B cell (primary cell): ENCODE measurements around the gene PALM3. TPM values are rescaled to one million over a fixed set of nuclear protein-coding genes. Genes with fewer than 3 reads are reported as not detected.

Experiments
- ATAC-seq: fragments of 200-7000 bp; cut with Tn5 transposase; one replicate; pipeline ENCODE4 v1.10.0; 2021; ENCODE audit warnings: low read depth, mild to moderate bottlenecking, moderate number of reproducible peaks, moderate library complexity
- CTCF ChIA-PET: fragments of 350-600 bp; sonication (Branson Sonifier 250); formaldehyde crosslinking; loops from one replicate; lab custom pipeline; 2021; ENCODE audit warnings: antibody characterized with exemption, inconsistent platforms; lab: Charles Lee
- POLR2A ChIA-PET: fragments of 350-600 bp; sonication (Branson Sonifier 250); formaldehyde crosslinking; loops from one replicate; lab custom pipeline; 2021; ENCODE audit warnings: antibody characterized with exemption; lab: Charles Lee
- DNase-seq: peaks from one replicate; pipeline ENCODE4 v3.0.0; 2013
- H2AFZ ChIP-seq: 2 replicates; pipeline ENCODE4 v1.6.1; 2012; ENCODE audit warnings: mild to moderate bottlenecking, low read depth, low read length; ENCODE audit not compliant: insufficient read depth, poor library complexity, severe bottlenecking
- H3K27ac ChIP-seq, 2 donors: 1 replicate in 1 of 2; 2 replicates in 1 of 2; pipeline ENCODE4 v1.5.1; 2012 to 2013; ENCODE audit warnings: low read length in 2 of 2, mild to moderate bottlenecking in 2 of 2, moderate library complexity in 1 of 2
- H3K27me3 ChIP-seq, 4 experiments: fragments of 200-600 bp in 1 of 4; sonication (generic) in 1 of 4; replicated peaks in 1 of 4; 1 replicate in 2 of 4; 2 replicates in 2 of 4; pipeline versions ENCODE4 v1.6.1 to v1.7.0; 2013 to 2016; ENCODE audit warnings: low read length in 3 of 4, mild to moderate bottlenecking in 2 of 4, mixed read lengths in 1 of 4, moderate library complexity in 1 of 4; ENCODE audit not compliant: insufficient read depth in 4 of 4, control insufficient read depth in 3 of 4; ENCODE audit errors: control extremely low read depth in 1 of 4
- H3K36me3 ChIP-seq, 2 experiments: replicated peaks in 1 of 2; 1 replicate in 1 of 2; 2 replicates in 1 of 2; pipeline versions ENCODE4 v1.6.1 to v1.7.1; 2013; ENCODE audit warnings: low read length in 1 of 2; ENCODE audit not compliant: insufficient read depth in 2 of 2, control insufficient read depth in 1 of 2; ENCODE audit errors: control extremely low read depth in 1 of 2, extremely low read depth in 1 of 2
- H3K4me1 ChIP-seq, 2 donors: fragments of 200-600 bp in 1 of 2; sonication (generic) in 1 of 2; 1 replicate in 1 of 2; 2 replicates in 1 of 2; pipeline versions ENCODE4 v1.5.1 to v1.6.1; 2013 to 2017; ENCODE audit warnings: low read length in 2 of 2; ENCODE audit not compliant: control insufficient read depth in 2 of 2, insufficient read depth in 2 of 2
- H3K4me2 ChIP-seq: replicated peaks from 2 replicates; pipeline ENCODE3; 2012; ENCODE audit warnings: mild to moderate bottlenecking, low read depth, low read length; ENCODE audit not compliant: poor library complexity, severe bottlenecking
- H3K4me3 ChIP-seq, 5 experiments: fragments of 200-600 bp in 1 of 5; sonication (generic) in 1 of 5; 1 replicate in 3 of 5; 2 replicates in 2 of 5; pipeline versions ENCODE4 v1.5.1 to v1.7.0; 2011 to 2016; ENCODE audit warnings: low read length in 4 of 5, mild to moderate bottlenecking in 4 of 5, low read depth in 2 of 5, control low read depth in 1 of 5, moderate library complexity in 1 of 5; ENCODE audit not compliant: insufficient read depth in 1 of 5; ENCODE audit errors: control extremely low read depth in 1 of 5, extremely low read depth in 1 of 5
- H3K79me2 ChIP-seq: fragments of 200-600 bp; sonication (generic); one replicate; pipeline ENCODE4 v1.6.0; 2016; ENCODE audit warnings: low read length; ENCODE audit not compliant: control insufficient read depth, insufficient read depth
- H3K9ac ChIP-seq: fragments of 200-600 bp; sonication (generic); 2 replicates; pipeline ENCODE4 v1.6.1; 2017; ENCODE audit warnings: mild to moderate bottlenecking, low read length, moderate library complexity
- H3K9me3 ChIP-seq, 3 donors: one replicate each; pipeline versions ENCODE4 v1.6.1 to v1.7.1; 2013; ENCODE audit warnings: low read length in 2 of 3; ENCODE audit not compliant: control insufficient read depth in 2 of 3, insufficient read depth in 1 of 3; ENCODE audit errors: control extremely low read depth in 1 of 3
- H4K20me1 ChIP-seq: 2 replicates; pipeline ENCODE4 v1.6.0; 2012; ENCODE audit warnings: mild to moderate bottlenecking, low read length; ENCODE audit not compliant: insufficient read depth, control insufficient read depth, poor library complexity, severe bottlenecking
- H3K27ac Mint-ChIP-seq: one replicate; pipeline ENCODE4 v1.8.0; 2021; ENCODE audit warnings: mixed read lengths
- H3K27me3 Mint-ChIP-seq: one replicate; pipeline ENCODE4 v1.8.0; 2021; ENCODE audit warnings: mixed read lengths
- H3K4me1 Mint-ChIP-seq: one replicate; pipeline ENCODE4 v1.8.0; 2021; ENCODE audit warnings: mixed read lengths
- H3K4me3 Mint-ChIP-seq: one replicate; pipeline ENCODE4 v1.8.0; 2021; ENCODE audit warnings: mixed read lengths
- H3K9me3 Mint-ChIP-seq: one replicate; pipeline ENCODE4 v1.8.0; 2022; ENCODE audit warnings: mixed read lengths; ENCODE audit not compliant: insufficient read depth
- CTCF ChIP-seq: fragments of 200-600 bp; IDR thresholded peaks from one replicate; pipeline ENCODE4 v1.8.0; 2022; ENCODE audit warnings: antibody characterized with exemption, mild to moderate bottlenecking
- EZH2 ChIP-seq: IDR thresholded peaks from 2 replicates; pipeline ENCODE4 v1.6.1; 2012; ENCODE audit warnings: borderline replicate concordance, low read depth, mild to moderate bottlenecking, moderate library complexity, low read length; ENCODE audit not compliant: insufficient read depth, poor library complexity, severe bottlenecking
- WGBS: methylation state at CpG from one replicate; pipeline ENCODE4 v1.1.5; 2013; ENCODE audit warnings: missing lambda C conversion rate; ENCODE audit not compliant: insufficient coverage; 5-methylcytosine and 5-hydroxymethylcytosine counted together
- intact Hi-C: fragments of 100-400 bp; cut with micrococcal nuclease; formaldehyde crosslinking; loops from one replicate; pipeline ENCODE4 v1.10.0; 2022
- polyA plus RNA-seq: library from polyadenylated mRNA; depleted of rRNA; stranded (reverse); fragments of >200 nt; gene quantifications from 2 replicates; pipeline ENCODE4 v1.2.3, GENCODE V29; 2012
- total RNA-seq, 2 donors: library from RNA; stranded (reverse); fragments of 120-200 nt in 1 of 2; gene quantifications; 1 replicate in 1 of 2; 2 replicates in 1 of 2; pipeline versions ENCODE4 v1.2.3 to v1.2.4, GENCODE V29; 2013 to 2022

PALM3 gene
- total and polyA plus RNA-seq, 2 donors (not counting 1 experiment from before 2014, with no cell fraction given) = not detected

DNA sequence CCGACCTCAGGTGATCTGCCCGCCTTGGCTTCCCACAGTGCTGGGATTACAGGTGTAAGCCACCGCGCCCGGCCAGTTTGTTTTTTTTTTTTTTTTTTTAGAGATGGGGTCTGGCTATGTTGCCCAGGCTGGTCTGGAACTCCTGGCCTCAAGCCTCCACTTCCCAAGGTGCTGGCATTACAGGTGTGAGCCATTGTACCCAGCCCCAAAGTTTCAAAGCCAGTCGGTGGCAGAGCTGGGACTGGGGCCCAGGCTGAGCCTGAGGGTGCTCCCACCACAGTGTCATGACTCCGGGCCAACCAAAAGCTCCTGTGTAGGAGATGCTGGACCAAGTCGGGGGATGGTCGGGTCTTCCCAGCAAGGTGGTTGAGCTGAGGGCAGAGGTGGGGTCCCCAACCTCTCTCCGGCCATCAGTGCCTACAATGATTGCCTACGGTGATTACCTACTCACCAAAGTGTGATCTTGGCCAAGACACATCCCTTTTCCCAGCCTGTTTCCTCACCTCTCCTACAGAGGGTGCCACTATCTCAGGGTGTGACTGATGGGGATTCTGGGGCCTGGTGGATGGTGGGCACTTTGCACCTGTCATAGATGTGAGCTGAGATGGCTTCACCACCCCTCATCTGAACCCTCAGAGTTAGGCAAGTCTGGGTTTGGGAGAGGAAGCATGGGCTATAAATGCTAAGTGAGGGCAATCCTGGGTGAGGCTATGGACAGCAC lies 34.6 kb upstream of the PALM3 start:
- no peak for TF ChIP-seq EZH2
- TF ChIP-seq CTCF = no peak
- Histone ChIP-seq H3K4me2 (no peak overlapping the region), H4K20me1 (no peaks in the 10 kb centered on the region), H3K27me3 (no peaks in the 10 kb centered on the region), H3K4me3 (no peak overlapping the region), H3K4me1 (peaks cover 6 to 11% of the 10 kb centered on the region in 2 donors), H3K36me3 (peaks cover 0 to 24% of the 10 kb centered on the region in 2 experiments), H3K9me3 (peaks cover 2 to 9% (median 8%) of the 10 kb centered on the region in 3 donors), H3K9ac (no peak overlapping the region), H3K79me2 (no peaks in the 10 kb centered on the region), H3K27ac (no peak overlapping the region), H2AFZ (no peak overlapping the region)
- Mint-ChIP-seq H3K27ac (no peak overlapping the region), H3K9me3 (peaks cover 8% of the 10 kb centered on the region), H3K4me3 (no peak overlapping the region), H3K27me3 (no peaks in the 10 kb centered on the region), H3K4me1 (peaks cover 10% of the 10 kb centered on the region)
- CTCF ChIA-PET = interaction anchor here (0.7 to 1.4 kb wide), 3 partner anchors 9 to 1004 kb away, joined by 3 read pairs; no protein-coding TSS in a partner anchor
- DNase-seq (no peak), ATAC-seq (no peak)
- WGBS = 100% methylated on average over 7 of the region's 11 CpGs
- intact Hi-C loops = loop anchor here (10.0 kb wide), 1 partner anchor 822 kb away; no protein-coding TSS in a partner anchor
- POLR2A ChIA-PET = no interaction called here

- ChIA-PET POLR2A (no interaction called here), CTCF (interaction anchor here (1.2 kb wide), 1 partner anchor 21 kb away, joined by 3 read pairs; no protein-coding TSS in a partner anchor)
- WGBS = 94% methylated on average over 4 of the region's 7 CpGs
- Histone ChIP-seq H4K20me1 (no peaks in the 10 kb centered on the region), H3K79me2 (no peaks in the 10 kb centered on the region), H3K4me2 (no peak overlapping the region), H3K4me1 (peaks cover 6 to 11% of the 10 kb centered on the region in 2 donors), H3K27ac (no peak overlapping the region), H3K36me3 (peaks cover 0 to 17% of the 10 kb centered on the region in 2 experiments), H2AFZ (no peak overlapping the region), H3K27me3 (no peaks in the 10 kb centered on the region), H3K4me3 (no peak overlapping the region), H3K9ac (no peak overlapping the region), H3K9me3 (peaks cover 2 to 9% (median 8%) of the 10 kb centered on the region in 3 donors)
- peaks cover 11% of the 10 kb centered on the region for H3K4me1 Mint-ChIP-seq
- TF ChIP-seq EZH2 (no peak), CTCF (no peak)
- ATAC-seq (no peak), DNase-seq (no peak)
- H3K4me3 Mint-ChIP-seq = no peak overlapping the region
- peak overlapping the region; percentile 3 for H3K27ac Mint-ChIP-seq
- intact Hi-C loops = loop anchor here (10.0 kb wide), 1 partner anchor 820 kb away; no protein-coding TSS in a partner anchor
- H3K27me3 Mint-ChIP-seq = no peaks in the 10 kb centered on the region
- peaks cover 8% of the 10 kb centered on the region for H3K9me3 Mint-ChIP-seq
Measured at GRCh38 chr19:14094854-14095253, 33.0 kb upstream of the PALM3 start.
